H9 (cell line): ENCODE measurements around the gene HOXC11. TPM values are rescaled to one million over a fixed set of nuclear protein-coding genes. Genes with fewer than 3 reads are reported as not detected.

ENCODE experiments used
- DNase-seq: peaks from one replicate; pipeline ENCODE4 v3.0.0-alpha.2; 2017
- H2AFZ ChIP-seq: one replicate; pipeline ENCODE4 v1.6.1; 2013; ENCODE audit warnings: mild to moderate bottlenecking, low read length, control low read depth, moderate library complexity
- H2AK5ac ChIP-seq: 2 replicates; pipeline ENCODE4 v1.6.1; 2013; ENCODE audit warnings: low read length, control low read depth, mixed read lengths; ENCODE audit not compliant: insufficient read length
- H2BK120ac ChIP-seq: one replicate; pipeline ENCODE4 v1.6.1; 2013; ENCODE audit warnings: low read depth, mild to moderate bottlenecking, low read length, control low read depth, inconsistent platforms; ENCODE audit not compliant: poor library complexity, severe bottlenecking
- H2BK12ac ChIP-seq: 2 replicates; pipeline ENCODE4 v1.6.1; 2013; ENCODE audit warnings: low read length, control low read depth, mixed read lengths, low read depth; ENCODE audit not compliant: insufficient read length
- H2BK15ac ChIP-seq: 2 replicates; pipeline ENCODE4 v1.6.1; 2013; ENCODE audit warnings: low read depth, low read length, control low read depth
- H2BK20ac ChIP-seq: one replicate; pipeline ENCODE4 v1.6.1; 2013; ENCODE audit warnings: low read depth, mild to moderate bottlenecking, low read length, control low read depth, inconsistent platforms; ENCODE audit not compliant: poor library complexity, severe bottlenecking
- H2BK5ac ChIP-seq: 2 replicates; pipeline ENCODE4 v1.6.1; 2013; ENCODE audit warnings: low read length, control low read depth, mixed read lengths; ENCODE audit not compliant: insufficient read length
- H3K14ac ChIP-seq: 2 replicates; pipeline ENCODE4 v1.6.1; 2013; ENCODE audit warnings: low read length, control low read depth; ENCODE audit not compliant: insufficient read depth
- H3K18ac ChIP-seq: 2 replicates; pipeline ENCODE4 v1.6.1; 2013; ENCODE audit warnings: low read depth, mild to moderate bottlenecking, mixed read lengths, low read length, control low read depth; ENCODE audit not compliant: insufficient read length
- H3K23ac ChIP-seq: 2 replicates; pipeline ENCODE4 v1.6.1; 2013; ENCODE audit warnings: low read length, control low read depth, mixed read lengths, low read depth; ENCODE audit not compliant: insufficient read length
- H3K23me2 ChIP-seq: 2 replicates; pipeline ENCODE4 v1.6.1; 2013; ENCODE audit warnings: low read depth, mild to moderate bottlenecking, mixed read lengths, low read length, control low read depth; ENCODE audit not compliant: insufficient read length, poor library complexity, severe bottlenecking
- H3K27ac ChIP-seq: 2 replicates; pipeline ENCODE4 v1.5.1; 2013; ENCODE audit warnings: low read length, control low read depth, mixed read lengths, low read depth; ENCODE audit not compliant: insufficient read length
- H3K27me3 ChIP-seq: 2 replicates; pipeline ENCODE4 v1.6.1; 2013; ENCODE audit warnings: low read length, control low read depth, inconsistent platforms; ENCODE audit not compliant: insufficient read depth
- H3K4ac ChIP-seq: 2 replicates; pipeline ENCODE4 v1.6.1; 2013; ENCODE audit warnings: low read depth, mild to moderate bottlenecking, control low read depth, inconsistent platforms, low read length, moderate library complexity
- H3K4me1 ChIP-seq: 2 replicates; pipeline ENCODE4 v1.6.1; 2013; ENCODE audit warnings: low read length, control low read depth, inconsistent platforms; ENCODE audit not compliant: insufficient read depth
- H3K4me2 ChIP-seq: 2 replicates; pipeline ENCODE4 v1.6.1; 2013; ENCODE audit warnings: low read length, control low read depth, mixed read lengths; ENCODE audit not compliant: insufficient read length, insufficient read depth
- H3K56ac ChIP-seq: 2 replicates; pipeline ENCODE4 v1.6.1; 2013; ENCODE audit warnings: low read depth, mild to moderate bottlenecking, mixed read lengths, low read length, control low read depth; ENCODE audit not compliant: insufficient read length
- H3K79me1 ChIP-seq: 2 replicates; pipeline ENCODE4 v1.6.1; 2013; ENCODE audit warnings: low read depth, mild to moderate bottlenecking, moderate library complexity, low read length, control low read depth, inconsistent platforms; ENCODE audit not compliant: insufficient read depth, poor library complexity, severe bottlenecking
- H3K79me2 ChIP-seq: 2 replicates; pipeline ENCODE4 v1.6.1; 2013; ENCODE audit warnings: low read length, control low read depth, inconsistent platforms; ENCODE audit not compliant: insufficient read depth
- H3K9ac ChIP-seq: 2 replicates; pipeline ENCODE4 v1.6.1; 2013; ENCODE audit warnings: low read length, control low read depth, mixed read lengths; ENCODE audit not compliant: insufficient read length; ENCODE audit errors: extremely low read depth
- H3K9me3 ChIP-seq: one replicate; pipeline ENCODE4 v1.6.1; 2013; ENCODE audit warnings: low read depth, low read length, inconsistent platforms; ENCODE audit not compliant: control insufficient read depth
- H3T11ph ChIP-seq: one replicate; pipeline ENCODE4 v1.6.1; 2013; ENCODE audit warnings: mild to moderate bottlenecking, low read length, control low read depth, inconsistent platforms
- H4K20me1 ChIP-seq: one replicate; pipeline ENCODE4 v1.6.1; 2013; ENCODE audit not compliant: control insufficient read depth, insufficient read length, insufficient read depth
- H4K5ac ChIP-seq: 2 replicates; pipeline ENCODE4 v1.6.1; 2013; ENCODE audit warnings: low read depth, mild to moderate bottlenecking, mixed read lengths, low read length, control low read depth; ENCODE audit not compliant: insufficient read length
- H4K8ac ChIP-seq: replicated peaks from 2 replicates; pipeline ENCODE4 v1.6.1; 2013; ENCODE audit warnings: low read length, control low read depth, mixed read lengths, low read depth; ENCODE audit not compliant: insufficient read length
- H4K91ac ChIP-seq: 2 replicates; pipeline ENCODE4 v1.6.1; 2013; ENCODE audit warnings: low read depth, mild to moderate bottlenecking, moderate library complexity, mixed read lengths, low read length, control low read depth; ENCODE audit not compliant: insufficient read length
- H3K27ac Mint-ChIP-seq, 3 experiments: 2 replicates in 2 of 3; 3 replicates in 1 of 3; pipeline ENCODE4 v1.8.0; 2020 to 2021; ENCODE audit warnings: mixed read lengths in 3 of 3, mild to moderate bottlenecking in 1 of 3, moderate library complexity in 1 of 3
- H3K27me3 Mint-ChIP-seq: 2 replicates; pipeline ENCODE4 v1.8.0; 2021; ENCODE audit warnings: low read depth, mild to moderate bottlenecking, moderate library complexity, mixed read lengths
- H3K36me3 Mint-ChIP-seq, 3 experiments: 2 replicates in 2 of 3; 3 replicates in 1 of 3; pipeline ENCODE4 v1.8.0; 2020 to 2021; ENCODE audit warnings: low read depth in 3 of 3, mixed read lengths in 3 of 3; ENCODE audit not compliant: insufficient read depth in 1 of 3
- H3K4me1 Mint-ChIP-seq, 2 experiments: 2 replicates each; pipeline ENCODE4 v1.8.0; 2020; ENCODE audit warnings: mixed read lengths in 2 of 2
- H3K4me3 Mint-ChIP-seq, 2 experiments: 2 replicates in 1 of 2; 3 replicates in 1 of 2; pipeline ENCODE4 v1.8.0; 2020 to 2021; ENCODE audit warnings: mild to moderate bottlenecking in 2 of 2, mixed read lengths in 2 of 2, moderate library complexity in 1 of 2
- H3K9me3 Mint-ChIP-seq, 2 experiments: 2 replicates in 1 of 2; 3 replicates in 1 of 2; pipeline ENCODE4 v1.8.0; 2020; ENCODE audit warnings: mild to moderate bottlenecking in 2 of 2, mixed read lengths in 2 of 2, moderate library complexity in 1 of 2
- CTCF ChIP-seq: fragments of 200-600 bp; sonication (generic); conservative IDR thresholded peaks from 3 replicates; pipeline ENCODE4 v1.8.0; 2021; ENCODE audit warnings: antibody characterized with exemption, mild to moderate bottlenecking
- WGBS: extraction: QIAGEN DNeasy Blood & Tissue Kit; methylation state at CpG from one replicate; pipeline ENCODE4 v1.1.7; 2013; ENCODE audit warnings: missing lambda C conversion rate, low lambda C conversion rate, mixed read lengths; ENCODE audit not compliant: insufficient read length; ENCODE audit errors: extremely low coverage; 5-methylcytosine and 5-hydroxymethylcytosine counted together
- total RNA-seq: library from RNA; stranded (reverse); gene quantifications from 2 replicates; pipeline ENCODE4 v1.2.1, GENCODE V29; 2021

Gene HOXC11
- total RNA-seq, 1 experiment from 2014 or later: not detected

GRCh38 chr12:53937099-53937498 is 35.8 kb upstream of the HOXC11 start:
- Histone ChIP-seq H3K18ac (no peak overlapping the region), H3K79me1 (no peaks in the 10 kb centered on the region), H3K4me1 (no peaks in the 10 kb centered on the region), H3T11ph (no peak overlapping the region), H3K9ac (no peak overlapping the region), H2AK5ac (no peak overlapping the region), H2AFZ (no peak overlapping the region), H3K4me2 (no peak overlapping the region), H3K27ac (no peak overlapping the region), H3K27me3 (peaks cover 92% of the 10 kb centered on the region), H4K5ac (no peak overlapping the region), H4K91ac (no peak overlapping the region), H2BK5ac (no peak overlapping the region), H3K23ac (no peak overlapping the region), H4K8ac (no peak overlapping the region), H3K4ac (no peak overlapping the region), H2BK120ac (no peak overlapping the region), H3K14ac (no peak overlapping the region), H2BK20ac (no peak overlapping the region), H4K20me1 (no peaks in the 10 kb centered on the region), H3K9me3 (no peaks in the 10 kb centered on the region), H3K23me2 (no peaks in the 10 kb centered on the region), H2BK15ac (no peak overlapping the region), H2BK12ac (no peak overlapping the region), H3K79me2 (no peaks in the 10 kb centered on the region), H3K56ac (no peak overlapping the region)
- no CpG with 5 or more reads among the region's 12 CpGs for WGBS
- peaks cover 7 to 9% of the 10 kb centered on the region in 2 experiments for H3K9me3 Mint-ChIP-seq
- H3K27ac Mint-ChIP-seq: no peak overlapping the region
- no peaks in the 10 kb centered on the region for H3K36me3 Mint-ChIP-seq
- peak overlapping the region in 1 of 2 experiments; percentile 3; a peak in 1 of 5 replicates for H3K4me3 Mint-ChIP-seq
- peaks cover 0 to 19% of the 10 kb centered on the region in 2 experiments; a peak in 3 of 4 replicates for H3K4me1 Mint-ChIP-seq
- DNase-seq: no peak
- no peak for TF ChIP-seq CTCF
- peaks cover 98% of the 10 kb centered on the region for H3K27me3 Mint-ChIP-seq
